ENCODE measurements around the gene NEURL2.

The NEURL2 gene

DNA sequence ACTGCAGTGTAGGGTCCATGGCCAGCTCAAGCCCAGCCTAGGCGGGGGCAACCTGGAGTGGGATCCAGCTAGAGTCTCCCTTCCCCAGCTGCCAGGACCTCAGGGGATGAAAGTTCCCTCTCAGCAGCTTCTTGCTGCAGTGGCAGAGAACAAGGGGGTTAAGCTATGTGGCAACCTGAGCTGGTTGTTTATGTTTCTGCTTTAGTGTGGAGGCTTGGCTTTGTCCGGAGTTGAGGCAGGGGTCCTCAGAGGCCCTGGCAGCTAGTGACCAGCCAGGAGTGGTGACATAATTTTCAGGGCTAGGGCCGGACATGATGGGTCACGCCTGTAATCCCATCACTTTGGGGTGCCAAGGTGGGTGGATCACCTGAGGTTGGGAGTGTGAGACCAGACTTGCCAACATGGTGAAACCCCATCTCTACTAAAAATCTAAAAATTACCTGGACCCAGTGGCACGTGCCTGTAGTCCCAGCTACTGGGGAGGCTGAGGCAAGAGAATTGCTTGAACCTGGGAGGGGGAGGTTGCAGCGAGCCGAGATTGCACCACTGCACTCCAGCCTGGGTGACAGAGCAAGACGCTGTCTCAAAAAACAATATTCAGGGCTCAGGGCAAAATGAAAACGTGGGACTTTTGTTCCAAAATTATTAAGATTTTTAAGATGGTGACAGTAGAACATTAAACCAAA, 35.0 kb upstream of the NEURL2 start:
- Mint-ChIP-seq H3K4me3 (no peak overlapping the region), H3K27ac (no peak overlapping the region), H3K27me3 (peaks cover 1% of the 10 kb centered on the region), H3K9me3 (ENCODE audit: low read depth) (no peaks in the 10 kb centered on the region), H3K4me1 (ENCODE audit: low read depth) (no peaks in the 10 kb centered on the region), H3K36me3 (no peaks in the 10 kb centered on the region)

GRCh38 chr20:45924391-45925261, 33.6 kb upstream of the NEURL2 start:
- Mint-ChIP-seq H3K27me3 (peaks cover 1% of the 10 kb centered on the region), H3K27ac (no peak overlapping the region), H3K36me3 (no peaks in the 10 kb centered on the region), H3K9me3 (ENCODE audit: low read depth) (no peaks in the 10 kb centered on the region), H3K4me1 (ENCODE audit: low read depth) (no peaks in the 10 kb centered on the region), H3K4me3 (no peak overlapping the region)

DNA sequence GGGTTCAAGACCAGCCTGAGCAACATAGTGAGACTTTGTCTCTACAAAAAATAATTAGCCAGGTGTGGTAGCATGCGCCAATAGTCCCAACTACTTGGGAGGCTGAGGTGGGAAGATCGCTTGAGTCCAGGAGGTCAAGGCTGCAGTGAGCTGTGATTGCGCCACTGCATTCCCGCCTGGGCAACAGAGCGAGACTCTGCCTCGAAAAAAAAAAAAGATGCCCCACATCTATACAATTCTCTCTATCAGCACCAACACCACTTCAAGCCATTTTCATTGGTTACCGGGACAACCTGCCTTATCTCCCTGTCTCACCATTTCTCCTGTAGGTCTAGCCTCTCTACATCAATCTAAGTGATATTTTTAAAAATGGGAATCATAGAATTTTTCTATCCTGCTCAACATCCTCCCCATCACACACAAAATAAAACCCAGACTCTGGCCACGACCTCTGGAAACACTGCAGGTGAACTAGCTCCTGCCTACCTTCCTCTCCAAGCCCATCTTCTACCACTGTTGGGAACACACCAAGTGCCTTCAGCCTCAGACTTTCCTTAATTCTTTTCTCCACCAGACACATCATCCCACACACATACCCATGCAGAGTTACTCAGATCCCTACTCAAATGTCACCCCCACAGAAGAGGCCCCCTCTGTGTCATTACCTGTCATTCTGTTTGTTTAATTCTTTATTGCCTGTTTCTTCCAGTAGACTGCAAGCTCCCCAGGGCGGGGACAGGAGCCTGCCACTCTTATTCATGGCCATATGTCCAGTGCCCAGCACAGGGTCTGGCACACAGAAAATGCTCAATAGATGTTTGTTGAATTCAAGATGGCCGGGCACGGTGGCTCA, 30.6 kb upstream of the NEURL2 start:
- Mint-ChIP-seq H3K4me3 (no peak overlapping the region), H3K27me3 (peaks cover 1% of the 10 kb centered on the region), H3K4me1 (ENCODE audit: low read depth) (no peaks in the 10 kb centered on the region), H3K27ac (no peak overlapping the region), H3K9me3 (ENCODE audit: low read depth) (no peaks in the 10 kb centered on the region), H3K36me3 (no peaks in the 10 kb centered on the region)

DNA sequence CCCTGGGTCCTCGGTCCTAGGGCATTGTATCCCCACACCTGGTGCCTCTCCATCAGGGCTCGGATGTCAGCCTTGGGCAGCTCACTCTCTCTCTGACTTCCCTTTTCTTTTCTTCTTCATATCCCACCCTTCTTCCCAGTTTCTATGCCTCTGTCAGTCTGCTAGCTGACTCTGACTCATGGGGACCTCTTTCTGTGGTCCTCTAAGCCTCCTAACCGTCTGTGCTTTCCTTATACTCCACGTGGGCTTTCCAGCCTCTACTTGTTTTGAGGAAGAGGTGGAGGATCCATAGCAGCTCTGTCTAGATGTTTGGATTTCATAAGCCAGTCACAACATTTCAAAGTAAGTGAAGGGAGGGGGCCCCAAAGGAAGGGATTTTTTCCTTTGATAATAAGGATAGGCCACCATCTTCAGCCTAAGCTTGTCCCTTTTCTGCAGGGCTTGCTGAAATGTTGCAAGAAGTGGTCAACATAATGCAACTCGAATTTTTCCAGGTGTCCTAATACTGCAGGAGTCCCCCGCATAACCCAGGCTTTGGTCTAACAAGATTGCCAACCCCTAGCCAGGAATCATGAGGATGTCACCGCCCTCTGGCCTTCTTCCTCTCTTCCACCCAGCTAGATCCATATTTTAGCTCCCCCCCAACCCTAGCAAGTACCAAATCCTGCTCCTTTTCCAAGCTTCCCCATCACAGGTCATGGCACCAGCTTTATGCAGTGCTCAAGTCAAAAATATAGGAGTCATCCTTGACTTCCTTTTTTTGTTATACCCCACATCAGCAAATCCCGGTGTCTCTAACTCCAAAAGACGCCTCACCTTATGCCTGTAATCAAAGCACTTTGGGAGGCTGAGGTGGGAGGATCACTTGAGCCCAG, 29.7 kb upstream of the NEURL2 start:
- no peaks in the 10 kb centered on the region for H3K4me1 Mint-ChIP-seq (ENCODE audit: low read depth)
- no peak overlapping the region for H3K4me3 Mint-ChIP-seq
- no peak overlapping the region for H3K27ac Mint-ChIP-seq
- peaks cover 6% of the 10 kb centered on the region for H3K27me3 Mint-ChIP-seq
- H3K36me3 Mint-ChIP-seq = no peaks in the 10 kb centered on the region
- no peaks in the 10 kb centered on the region for H3K9me3 Mint-ChIP-seq (ENCODE audit: low read depth)

- Mint-ChIP-seq H3K27me3 (peaks cover 6% of the 10 kb centered on the region), H3K36me3 (no peaks in the 10 kb centered on the region), H3K9me3 (ENCODE audit: low read depth) (no peaks in the 10 kb centered on the region), H3K27ac (no peak overlapping the region), H3K4me1 (ENCODE audit: low read depth) (no peaks in the 10 kb centered on the region), H3K4me3 (no peak overlapping the region)
Observed at GRCh38 chr20:45919542-45920399, 28.8 kb upstream of the NEURL2 start.

GRCh38 chr20:45918779-45919537, 27.9 kb upstream of the NEURL2 start:
- no peaks in the 10 kb centered on the region for H3K9me3 Mint-ChIP-seq (ENCODE audit: low read depth)
- H3K36me3 Mint-ChIP-seq = no peaks in the 10 kb centered on the region
- no peaks in the 10 kb centered on the region for H3K4me1 Mint-ChIP-seq (ENCODE audit: low read depth)
- peaks cover 8% of the 10 kb centered on the region for H3K27me3 Mint-ChIP-seq
- no peak overlapping the region for H3K27ac Mint-ChIP-seq
- H3K4me3 Mint-ChIP-seq = no peak overlapping the region

DNA sequence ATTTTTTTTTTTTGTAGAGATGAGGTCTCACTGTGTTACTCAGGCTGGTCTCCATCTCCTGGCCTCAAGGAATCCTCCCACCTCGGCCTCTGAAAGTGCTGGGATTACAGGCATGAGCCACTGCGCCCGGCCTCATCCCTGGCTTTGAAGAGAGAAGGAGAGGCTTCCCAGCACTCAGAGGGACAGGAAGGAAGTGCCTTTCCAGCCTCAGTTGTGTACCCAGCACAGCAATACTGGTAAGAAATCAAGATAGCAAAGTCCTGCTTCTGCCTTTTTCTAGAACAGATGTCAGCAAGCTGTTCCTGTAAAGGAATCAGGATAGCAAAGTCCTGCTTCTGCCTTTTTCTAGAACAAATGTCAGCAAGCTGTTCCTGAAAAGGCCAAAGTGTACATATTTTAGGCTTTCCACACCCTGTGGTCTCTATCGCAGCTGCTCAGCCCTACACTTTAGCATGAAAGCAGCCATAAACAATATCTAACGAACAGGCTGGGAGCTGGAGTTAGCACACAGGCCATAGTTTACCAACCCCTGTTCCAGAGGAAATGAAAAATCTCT, 27.3 kb upstream of the NEURL2 start:
- Mint-ChIP-seq H3K9me3 (ENCODE audit: low read depth) (no peaks in the 10 kb centered on the region), H3K4me1 (ENCODE audit: low read depth) (no peaks in the 10 kb centered on the region), H3K27me3 (peaks cover 8% of the 10 kb centered on the region), H3K27ac (no peak overlapping the region), H3K4me3 (no peak overlapping the region), H3K36me3 (no peaks in the 10 kb centered on the region)

DNA sequence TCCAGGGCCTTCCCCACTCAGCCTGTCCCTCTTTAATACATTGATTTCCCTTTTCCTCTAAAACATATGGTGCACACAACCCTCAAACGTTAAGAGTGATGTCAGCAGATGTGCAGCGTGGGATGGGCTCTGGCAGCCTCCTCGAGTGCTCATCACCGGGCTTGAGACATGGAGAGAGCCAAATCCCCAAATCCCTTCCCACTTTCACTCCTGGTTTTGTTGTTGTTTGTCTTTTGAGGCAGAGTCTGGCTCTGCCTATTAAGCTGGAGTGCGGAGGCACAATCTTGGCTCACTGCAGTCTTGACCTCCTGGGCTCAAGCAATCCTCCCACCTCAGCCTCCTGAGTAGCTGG, 26.8 kb upstream of the NEURL2 start:
- Mint-ChIP-seq H3K27me3 (peaks cover 8% of the 10 kb centered on the region), H3K27ac (no peak overlapping the region), H3K36me3 (no peaks in the 10 kb centered on the region), H3K9me3 (ENCODE audit: low read depth) (no peaks in the 10 kb centered on the region), H3K4me3 (no peak overlapping the region), H3K4me1 (ENCODE audit: low read depth) (peaks cover 1% of the 10 kb centered on the region)

- H3K27ac Mint-ChIP-seq = no peak overlapping the region
- H3K4me1 Mint-ChIP-seq (ENCODE audit: low read depth) = peaks cover 15% of the 10 kb centered on the region
- peaks cover 7% of the 10 kb centered on the region for H3K27me3 Mint-ChIP-seq
- peak overlapping the region; percentile 40 for H3K4me3 Mint-ChIP-seq
- no peaks in the 10 kb centered on the region for H3K36me3 Mint-ChIP-seq
- H3K9me3 Mint-ChIP-seq (ENCODE audit: low read depth) = no peaks in the 10 kb centered on the region
Observed at GRCh38 chr20:45913116-45913515, 22.1 kb upstream of the NEURL2 start.

- Mint-ChIP-seq H3K36me3 (no peaks in the 10 kb centered on the region), H3K4me3 (peak overlapping the region; percentile 63), H3K9me3 (ENCODE audit: low read depth) (no peaks in the 10 kb centered on the region), H3K27ac (no peak overlapping the region), H3K4me1 (ENCODE audit: low read depth) (peaks cover 15% of the 10 kb centered on the region), H3K27me3 (peaks cover 7% of the 10 kb centered on the region)
Observed at GRCh38 chr20:45912344-45912682, 21.3 kb upstream of the NEURL2 start.

DNA sequence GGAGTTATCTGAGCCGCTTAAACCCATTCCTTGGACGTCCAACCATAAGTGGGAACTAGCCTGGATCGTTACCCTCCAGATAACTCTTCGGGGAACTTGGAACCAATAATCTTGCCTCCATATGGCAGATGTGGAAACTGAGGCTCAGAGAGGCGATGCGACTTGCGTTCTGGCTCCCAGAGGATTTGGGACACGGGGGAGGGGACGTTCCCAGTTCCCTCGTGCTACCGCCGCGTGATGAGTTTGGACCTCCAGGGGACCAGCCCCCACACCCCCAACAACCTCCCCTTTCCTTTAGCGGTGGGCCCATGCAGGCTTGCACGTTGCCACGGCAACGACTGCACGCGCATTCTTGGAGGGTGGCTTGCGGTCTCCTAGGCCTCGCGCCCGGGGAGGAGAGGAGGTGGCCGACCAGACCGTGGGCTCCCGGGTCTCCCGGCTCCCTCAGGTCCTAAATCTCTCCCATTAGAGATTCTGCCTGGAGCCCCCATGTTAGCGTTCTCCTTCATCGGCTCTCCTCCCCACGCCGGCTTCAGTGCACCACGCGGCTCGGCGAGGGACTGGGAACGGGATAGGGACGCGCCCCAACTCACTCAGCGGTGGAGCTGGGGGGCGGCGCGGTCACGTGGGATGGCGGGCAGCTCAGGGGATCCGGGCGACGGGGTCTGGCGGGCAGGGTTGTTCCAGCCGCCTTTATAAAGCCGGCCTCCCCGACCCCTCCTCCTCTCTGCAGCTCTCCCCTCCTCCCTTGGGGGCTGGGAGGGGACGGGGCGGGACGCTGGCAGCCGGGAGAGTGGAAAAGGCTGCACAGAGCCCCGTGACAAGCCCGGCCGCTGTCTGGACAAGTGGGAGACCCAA, 20.7 kb upstream of the NEURL2 start, which contains the start of gene PLTP:
PLTP (minus strand) TSS at position 670 of the 858 bp plus-strand sequence. CDS start 703 bp downstream, outside the sequence.
- Mint-ChIP-seq H3K27ac (peak within 1 kb of the TSS; percentile 77), H3K36me3 (no peaks in the 10 kb centered on the region), H3K4me3 (peak within 1 kb of the TSS; percentile 86), H3K9me3 (ENCODE audit: low read depth) (no peaks in the 10 kb centered on the region), H3K27me3 (peaks cover 7% of the 10 kb centered on the region), H3K4me1 (ENCODE audit: low read depth) (peaks cover 15% of the 10 kb centered on the region)
